Umbilical cord (tissue), 2 donors: ENCODE measurements around the gene MLLT3. TPM values are rescaled to one million over a fixed set of nuclear protein-coding genes. Genes with fewer than 3 reads are reported as not detected.
A peak's percentile ranks its signal among the peaks of the same experiment; 100 is the strongest.

ENCODE experiments used
- DNase-seq: peaks from one replicate; pipeline ENCODE4 v3.0.0-alpha.2; 2015; ENCODE audit warnings: low spot score
- total RNA-seq: library from RNA; depleted of rRNA; stranded (reverse); fragments of >200 nt; gene quantifications from one replicate; pipeline ENCODE4 v1.2.3, GENCODE V29; 2014; ENCODE audit warnings: low replicate concordance; ENCODE audit not compliant: insufficient read depth

Gene MLLT3
- total RNA-seq, 1 donor from 2014 or later, result 23.1 TPM

- DNase-seq, result no peak
Measured at GRCh38 chr9:20349568-20349967, 272.7 kb downstream of the MLLT3 start.

- DNase-seq, result no peak
Measured at GRCh38 chr9:20343325-20343724, 279.0 kb downstream of the MLLT3 start.

- no peak for DNase-seq
Measured at GRCh38 chr9:20340511-20340861, 281.8 kb downstream of the MLLT3 start.

- DNase-seq, result no peak
Measured at GRCh38 chr9:20335668-20336332, 286.5 kb downstream of the MLLT3 start.

- DNase-seq, result no peak
Measured at GRCh38 chr9:20333991-20334390, 288.3 kb downstream of the MLLT3 start.

- DNase-seq, result no peak
Measured at GRCh38 chr9:20331095-20331685, 291.1 kb downstream of the MLLT3 start.

- no peak for DNase-seq
Measured at GRCh38 chr9:20330688-20331087, 291.6 kb downstream of the MLLT3 start.

GRCh38 chr9:20326516-20326915 lies 295.8 kb downstream of the MLLT3 start:
- DNase-seq, result no peak

- DNase-seq, result no peak
Measured at GRCh38 chr9:20325008-20325407, 297.3 kb downstream of the MLLT3 start.

- DNase-seq, result no peak
Measured at GRCh38 chr9:20322212-20322611, 300.1 kb downstream of the MLLT3 start.

- no peak for DNase-seq
Measured at GRCh38 chr9:20321423-20322082, 300.7 kb downstream of the MLLT3 start.

- no peak for DNase-seq
Measured at GRCh38 chr9:20320921-20321320, 301.4 kb downstream of the MLLT3 start.

- DNase-seq, result peak; percentile 82
Measured at GRCh38 chr9:20319641-20320337, 302.5 kb downstream of the MLLT3 start.

- no peak for DNase-seq
Measured at GRCh38 chr9:20319241-20319640, 303.1 kb downstream of the MLLT3 start.

GRCh38 chr9:20317701-20318100 lies 304.6 kb downstream of the MLLT3 start:
- DNase-seq, result no peak

- DNase-seq, result no peak
Measured at GRCh38 chr9:20316372-20316771, 305.9 kb downstream of the MLLT3 start.

GRCh38 chr9:20315677-20316076 lies 306.6 kb downstream of the MLLT3 start:
- DNase-seq, result peak; percentile 88

GRCh38 chr9:20314981-20315380 lies 307.3 kb downstream of the MLLT3 start:
- DNase-seq, result no peak

- DNase-seq, result no peak
Measured at GRCh38 chr9:20313415-20313814, 308.9 kb downstream of the MLLT3 start.

GRCh38 chr9:20312732-20313131 lies 309.6 kb downstream of the MLLT3 start:
- no peak for DNase-seq

- DNase-seq, result no peak
Measured at GRCh38 chr9:20310024-20310423, 312.3 kb downstream of the MLLT3 start.

GRCh38 chr9:20309124-20309523 lies 313.2 kb downstream of the MLLT3 start:
- peak; percentile 88 for DNase-seq

- DNase-seq, result no peak
Measured at GRCh38 chr9:20307621-20308020, 314.7 kb downstream of the MLLT3 start.
